HepG2 (cell line): ENCODE data around the gene TBC1D3.
"Not testable (repeated sequence)": the region's sequence is repeated elsewhere in the genome, so short reads cannot be mapped to it uniquely, and the experiment has no call there.

Experiments used
- ZNF577 ChIP-seq: sonication (generic); formaldehyde crosslinking; IDR thresholded peaks from 2 replicates; pipeline ENCODE4 v1.4.0; 2020; ENCODE audit warnings: mild to moderate bottlenecking, low read depth, missing genetic modification reagents, borderline replicate concordance
- TF ChIP-seq, protein P1 (sequence below): IDR thresholded peaks from 2 replicates; pipeline ENCODE4 v1.6.1; 2012; ENCODE audit warnings: inconsistent platforms
- TF ChIP-seq, protein P2 (sequence below): sonication (generic); formaldehyde crosslinking; IDR thresholded peaks from 2 replicates; pipeline ENCODE4 v1.5.1; 2020; ENCODE audit warnings: missing genetic modification reagents, mild to moderate bottlenecking, borderline replicate concordance
- TF ChIP-seq, protein P3 (sequence below): sonication (generic); formaldehyde crosslinking; IDR thresholded peaks from 2 replicates; pipeline ENCODE4 v1.5.0; 2020; ENCODE audit warnings: mild to moderate bottlenecking, missing genetic modification reagents, moderate library complexity

DNA sequence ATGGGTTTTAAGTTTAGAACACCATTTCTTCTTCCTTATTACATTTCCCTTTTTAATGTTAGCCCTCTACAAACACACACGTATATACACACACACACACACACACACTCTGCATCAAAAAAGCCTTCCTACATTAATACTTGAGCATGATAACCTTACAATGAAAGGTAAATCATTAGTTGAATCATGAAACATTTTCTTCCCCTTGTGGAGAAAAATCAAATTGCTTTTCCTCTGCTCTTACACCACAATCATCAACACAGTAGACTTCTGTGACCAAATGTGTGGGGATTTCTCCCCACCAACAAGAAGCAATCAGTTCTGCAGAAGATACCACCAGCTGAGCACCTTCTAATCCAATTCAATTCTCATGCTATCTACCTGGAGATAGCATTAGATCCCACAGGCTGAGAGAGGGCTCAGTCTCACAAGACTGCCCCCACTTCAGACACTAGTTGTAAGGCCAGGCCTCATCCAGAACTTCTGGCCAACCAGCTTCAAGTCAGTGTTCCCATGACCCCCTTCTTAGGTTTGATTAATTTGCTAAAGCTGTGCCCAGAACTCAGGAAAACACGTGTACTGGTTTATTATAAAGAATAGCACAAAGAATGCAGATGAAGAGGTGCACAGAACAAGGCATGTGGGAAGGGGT, 33.6 kb upstream of the TBC1D3 start:
- not testable (repeated sequence) for TF ChIP-seq ZNF577
- TF ChIP-seq, protein P1, sequence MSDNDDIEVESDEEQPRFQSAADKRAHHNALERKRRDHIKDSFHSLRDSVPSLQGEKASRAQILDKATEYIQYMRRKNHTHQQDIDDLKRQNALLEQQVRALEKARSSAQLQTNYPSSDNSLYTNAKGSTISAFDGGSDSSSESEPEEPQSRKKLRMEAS = not testable (repeated sequence)
- TF ChIP-seq, protein P2, sequence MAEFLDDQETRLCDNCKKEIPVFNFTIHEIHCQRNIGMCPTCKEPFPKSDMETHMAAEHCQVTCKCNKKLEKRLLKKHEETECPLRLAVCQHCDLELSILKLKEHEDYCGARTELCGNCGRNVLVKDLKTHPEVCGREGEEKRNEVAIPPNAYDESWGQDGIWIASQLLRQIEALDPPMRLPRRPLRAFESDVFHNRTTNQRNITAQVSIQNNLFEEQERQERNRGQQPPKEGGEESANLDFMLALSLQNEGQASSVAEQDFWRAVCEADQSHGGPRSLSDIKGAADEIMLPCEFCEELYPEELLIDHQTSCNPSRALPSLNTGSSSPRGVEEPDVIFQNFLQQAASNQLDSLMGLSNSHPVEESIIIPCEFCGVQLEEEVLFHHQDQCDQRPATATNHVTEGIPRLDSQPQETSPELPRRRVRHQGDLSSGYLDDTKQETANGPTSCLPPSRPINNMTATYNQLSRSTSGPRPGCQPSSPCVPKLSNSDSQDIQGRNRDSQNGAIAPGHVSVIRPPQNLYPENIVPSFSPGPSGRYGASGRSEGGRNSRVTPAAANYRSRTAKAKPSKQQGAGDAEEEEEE (CRISPR knock-in tag) = not testable (repeated sequence)
- TF ChIP-seq, protein P3, sequence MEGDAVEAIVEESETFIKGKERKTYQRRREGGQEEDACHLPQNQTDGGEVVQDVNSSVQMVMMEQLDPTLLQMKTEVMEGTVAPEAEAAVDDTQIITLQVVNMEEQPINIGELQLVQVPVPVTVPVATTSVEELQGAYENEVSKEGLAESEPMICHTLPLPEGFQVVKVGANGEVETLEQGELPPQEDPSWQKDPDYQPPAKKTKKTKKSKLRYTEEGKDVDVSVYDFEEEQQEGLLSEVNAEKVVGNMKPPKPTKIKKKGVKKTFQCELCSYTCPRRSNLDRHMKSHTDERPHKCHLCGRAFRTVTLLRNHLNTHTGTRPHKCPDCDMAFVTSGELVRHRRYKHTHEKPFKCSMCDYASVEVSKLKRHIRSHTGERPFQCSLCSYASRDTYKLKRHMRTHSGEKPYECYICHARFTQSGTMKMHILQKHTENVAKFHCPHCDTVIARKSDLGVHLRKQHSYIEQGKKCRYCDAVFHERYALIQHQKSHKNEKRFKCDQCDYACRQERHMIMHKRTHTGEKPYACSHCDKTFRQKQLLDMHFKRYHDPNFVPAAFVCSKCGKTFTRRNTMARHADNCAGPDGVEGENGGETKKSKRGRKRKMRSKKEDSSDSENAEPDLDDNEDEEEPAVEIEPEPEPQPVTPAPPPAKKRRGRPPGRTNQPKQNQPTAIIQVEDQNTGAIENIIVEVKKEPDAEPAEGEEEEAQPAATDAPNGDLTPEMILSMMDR = not testable (repeated sequence)
